GM21447 (cell line): ENCODE measurements around the gene TADA3.

ENCODE experiments used
- ATAC-seq: cut with Tn5 transposase; IDR thresholded peaks from one replicate; pipeline ENCODE4 v1.9.1; 2021; ENCODE audit not compliant: unreplicated experiment

The TADA3 gene

GRCh38 chr3:9765865-9766264, 26.4 kb downstream of the TADA3 start:
- no peak for ATAC-seq

- ATAC-seq = no peak
Measured at GRCh38 chr3:9762871-9763270, 29.4 kb downstream of the TADA3 start.

DNA sequence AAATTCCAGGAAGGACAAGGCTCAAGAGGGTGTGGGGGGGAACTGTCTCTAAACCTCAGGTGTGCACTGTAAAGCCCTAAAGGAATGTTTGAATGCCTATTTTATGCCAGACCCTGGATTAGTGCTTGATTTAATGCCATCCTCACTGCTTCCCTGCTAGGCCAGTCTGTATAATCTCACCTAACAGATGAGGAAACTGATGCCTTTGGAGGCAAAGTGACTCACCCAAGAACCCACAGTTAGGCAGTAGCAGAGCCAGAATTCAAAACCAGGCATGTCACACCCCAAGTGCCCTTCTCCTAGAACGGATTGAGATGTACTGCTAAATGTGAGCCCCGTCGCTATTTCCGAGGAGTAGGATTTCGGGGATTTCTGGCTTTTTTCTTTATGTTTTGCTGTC, 30.4 kb downstream of the TADA3 start:
- ATAC-seq = no peak

DNA sequence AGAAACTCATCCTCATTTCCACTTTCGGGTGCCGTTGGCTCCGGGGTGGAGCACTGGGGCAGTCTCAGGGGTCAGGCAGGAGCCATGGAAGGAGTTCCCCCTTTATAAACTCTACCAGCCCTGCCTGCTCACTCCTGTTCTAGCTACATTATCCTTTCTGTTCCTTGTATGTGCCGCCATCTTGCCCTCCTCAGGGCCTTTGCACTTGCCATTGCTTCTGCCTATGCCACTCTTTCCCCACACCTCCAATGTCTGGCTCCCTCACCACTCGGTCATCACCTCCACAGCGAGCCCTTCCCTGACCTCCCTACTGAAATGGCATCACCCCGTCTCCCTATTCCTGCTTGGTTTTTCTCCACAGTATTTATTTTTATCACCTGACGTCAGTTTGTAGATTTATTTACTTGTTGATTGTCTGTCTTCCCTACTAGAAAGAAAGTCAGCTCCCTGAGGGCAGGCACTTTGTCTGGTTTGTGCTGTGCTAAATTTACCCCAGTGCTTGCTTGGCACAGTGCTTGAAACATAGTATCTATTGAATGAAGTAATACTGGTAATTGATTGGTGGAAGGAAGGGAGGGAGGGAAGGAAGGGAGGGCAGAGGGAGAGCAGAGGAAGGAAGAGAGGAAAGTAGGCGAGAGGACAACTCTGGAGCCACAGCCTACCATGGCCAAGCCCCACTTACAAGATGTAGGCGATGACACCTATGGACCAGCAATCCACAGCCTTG, 31.3 kb downstream of the TADA3 start:
- no peak for ATAC-seq

- no peak for ATAC-seq
Measured at GRCh38 chr3:9757427-9757826, 34.8 kb downstream of the TADA3 start.

DNA sequence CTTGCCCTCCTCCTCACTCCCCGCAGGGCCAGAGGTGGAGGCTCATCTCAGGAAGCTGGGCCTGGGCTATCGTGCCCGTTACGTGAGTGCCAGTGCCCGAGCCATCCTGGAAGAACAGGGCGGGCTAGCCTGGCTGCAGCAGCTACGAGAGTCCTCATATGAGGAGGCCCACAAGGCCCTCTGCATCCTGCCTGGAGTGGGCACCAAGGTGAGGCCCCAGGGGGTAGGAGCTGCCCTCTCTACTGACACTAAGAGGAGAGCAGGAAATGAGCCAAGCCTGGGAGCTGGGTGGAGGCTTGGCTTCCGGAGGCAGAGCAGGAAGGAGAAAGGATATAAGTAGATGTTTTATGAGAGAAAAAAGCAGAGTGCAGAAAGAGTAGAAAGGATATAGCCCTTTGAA, 37.6 kb downstream of the TADA3 start:
- ATAC-seq = no peak

DNA sequence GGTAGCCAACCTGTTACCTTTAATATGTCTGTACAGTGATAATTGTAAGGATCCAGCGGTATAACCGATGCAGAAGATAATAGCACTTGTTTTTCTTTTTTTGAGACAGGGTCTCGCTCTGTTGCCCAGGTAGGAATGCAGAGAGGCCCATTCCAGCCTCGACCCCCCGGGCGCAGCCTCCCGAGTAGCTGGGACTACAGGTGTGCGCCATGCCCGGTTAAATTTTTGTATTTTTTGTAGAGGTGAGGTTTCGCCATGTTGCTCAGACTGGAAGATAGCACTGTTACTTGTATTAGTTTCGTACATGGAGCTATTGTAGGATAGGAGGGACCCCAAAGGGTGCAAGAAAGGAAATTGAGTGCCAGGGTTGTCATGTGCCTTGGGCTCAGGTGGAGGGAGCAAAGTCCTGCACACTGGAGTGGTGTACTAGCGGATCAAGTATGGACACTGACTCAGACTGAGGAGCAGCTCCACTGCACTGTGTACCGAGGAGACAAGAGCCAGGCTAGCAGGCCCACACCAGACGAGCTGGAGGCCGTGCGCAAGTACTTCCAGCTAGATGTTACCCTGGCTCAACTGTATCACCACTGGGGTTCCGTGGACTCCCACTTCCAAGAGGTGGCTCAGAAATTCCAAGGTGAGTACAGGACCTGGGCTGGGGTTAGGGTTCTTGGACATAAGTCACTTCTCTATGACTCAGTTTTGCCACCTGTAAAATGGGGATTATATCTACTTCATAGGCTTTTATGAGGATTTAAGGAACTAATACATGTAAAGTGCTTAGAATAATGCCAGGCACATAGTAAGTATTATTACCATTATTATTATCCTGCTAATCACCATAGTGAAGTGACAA, 41.5 kb downstream of the TADA3 start:
- ATAC-seq = no peak

- peak; percentile 83 for ATAC-seq
Measured at GRCh38 chr3:9749645-9750555, 42.4 kb downstream of the TADA3 start, which contains the start of gene OGG1. Gene OGG1 (plus strand): TSS chr3:9749952. CDS start chr3:9750287, 335 bp downstream.

- ATAC-seq = peak; percentile 3
Measured at GRCh38 chr3:9749296-9749644, 43.0 kb downstream of the TADA3 start.

- ATAC-seq = no peak
Measured at GRCh38 chr3:9748031-9748430, 44.2 kb downstream of the TADA3 start.

GRCh38 chr3:9747267-9747666, 45.0 kb downstream of the TADA3 start:
- no peak for ATAC-seq

DNA sequence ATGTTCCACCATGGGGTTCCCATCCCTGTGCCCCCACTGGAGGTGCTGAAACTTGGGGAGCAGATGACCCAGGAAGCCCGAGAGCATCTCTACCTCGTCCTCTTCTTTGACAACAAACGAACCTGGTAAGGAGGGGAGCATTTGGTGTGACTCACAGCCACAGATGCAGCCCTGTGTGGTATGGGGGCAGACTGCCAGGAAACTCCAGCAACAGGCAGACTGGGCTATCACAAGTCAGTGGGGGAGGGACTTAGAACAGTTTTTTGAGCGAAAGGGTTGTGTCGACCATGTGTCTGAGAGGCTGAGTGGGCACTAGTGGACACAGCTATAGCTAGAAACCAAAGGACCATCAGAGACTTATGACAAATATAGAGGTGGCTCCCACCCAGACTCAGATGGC, 45.9 kb downstream of the TADA3 start:
- no peak for ATAC-seq

- ATAC-seq = no peak
Measured at GRCh38 chr3:9745521-9745920, 46.8 kb downstream of the TADA3 start.

- ATAC-seq = no peak
Measured at GRCh38 chr3:9744162-9744561, 48.1 kb downstream of the TADA3 start.

GRCh38 chr3:9743548-9743947, 48.7 kb downstream of the TADA3 start:
- ATAC-seq = no peak

DNA sequence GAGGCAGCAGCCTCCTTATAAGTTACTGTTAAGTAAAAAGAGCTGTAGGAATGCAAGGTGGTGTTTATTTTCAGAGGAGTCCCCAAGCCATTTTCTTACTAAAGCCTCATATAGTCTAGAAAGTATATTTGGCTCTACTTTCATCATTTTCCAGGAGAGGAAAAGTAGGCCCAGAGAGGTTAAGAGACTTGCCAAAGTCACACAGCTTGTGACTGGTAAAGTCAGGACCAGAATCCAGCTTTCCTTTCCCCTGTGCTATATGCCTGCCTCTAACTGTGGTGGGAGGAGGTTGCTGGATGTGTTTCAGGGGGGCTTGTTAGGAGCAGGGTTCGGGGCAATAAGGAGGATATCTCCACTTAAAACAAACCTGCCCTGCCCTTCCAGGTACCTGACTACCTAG, 49.7 kb downstream of the TADA3 start:
- ATAC-seq = no peak

GRCh38 chr3:9739181-9739580, 53.1 kb downstream of the TADA3 start:
- no peak for ATAC-seq

- ATAC-seq = no peak
Measured at GRCh38 chr3:9736831-9737230, 55.4 kb downstream of the TADA3 start.

- ATAC-seq = no peak
Measured at GRCh38 chr3:9732740-9733115, 59.5 kb downstream of the TADA3 start.

DNA sequence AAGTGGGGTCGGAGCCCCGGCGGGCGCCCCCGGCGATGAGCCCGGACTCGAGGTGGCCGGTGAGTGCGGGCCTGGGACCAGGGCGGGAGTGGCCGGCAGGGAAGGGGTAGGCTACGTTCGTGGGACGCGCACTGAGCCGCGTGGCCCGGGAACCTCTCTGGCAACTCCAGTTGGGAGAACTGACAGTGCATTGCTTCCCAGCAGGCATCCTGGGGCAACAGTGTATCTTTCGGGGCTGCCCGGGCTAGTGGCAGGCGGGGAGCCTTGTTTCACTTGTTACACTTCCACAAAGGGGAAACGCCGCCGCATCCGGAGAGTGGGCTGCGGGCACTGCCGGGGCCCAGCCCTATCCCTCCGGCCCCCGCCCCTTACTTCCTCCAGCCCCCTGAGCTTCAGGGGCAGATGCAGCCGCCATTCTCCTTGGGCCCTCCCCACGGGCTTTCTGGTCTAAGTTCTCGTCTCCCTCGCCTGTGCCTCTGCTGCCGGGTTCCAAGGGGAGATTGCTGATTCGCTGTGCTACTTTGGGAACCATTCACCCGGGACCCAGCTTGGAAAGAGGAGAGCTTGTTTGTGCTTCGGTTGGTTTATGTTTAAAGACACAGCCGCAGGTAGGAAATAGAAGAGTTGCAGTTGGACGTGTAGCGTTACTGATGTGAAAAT, 60.1 kb downstream of the TADA3 start:
- no peak for ATAC-seq
